ENCODE data around the gene SPATA17.
A peak's percentile ranks its signal among the peaks of the same experiment; 100 is the strongest.

The SPATA17 gene

DNA sequence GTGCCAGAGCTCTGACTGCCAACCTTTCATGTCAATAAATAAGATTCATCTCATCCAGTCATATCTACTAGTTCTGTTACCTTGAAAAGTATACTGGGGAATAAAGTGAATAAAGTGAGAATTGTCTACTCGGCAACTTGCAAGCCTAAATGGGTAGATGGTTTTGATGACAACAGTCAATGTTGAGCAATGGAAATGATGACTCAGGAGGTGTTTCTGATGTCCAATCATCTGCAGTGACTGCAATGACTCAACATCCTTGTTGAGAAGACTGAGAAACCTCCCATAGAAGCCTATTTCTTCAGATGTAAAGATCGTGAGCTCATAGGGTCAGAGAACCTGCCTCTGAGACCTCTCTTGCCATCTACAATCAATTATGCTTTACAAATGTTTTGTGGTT lies 276.4 kb downstream of the SPATA17 start:
- TF ChIP-seq, protein P1, sequence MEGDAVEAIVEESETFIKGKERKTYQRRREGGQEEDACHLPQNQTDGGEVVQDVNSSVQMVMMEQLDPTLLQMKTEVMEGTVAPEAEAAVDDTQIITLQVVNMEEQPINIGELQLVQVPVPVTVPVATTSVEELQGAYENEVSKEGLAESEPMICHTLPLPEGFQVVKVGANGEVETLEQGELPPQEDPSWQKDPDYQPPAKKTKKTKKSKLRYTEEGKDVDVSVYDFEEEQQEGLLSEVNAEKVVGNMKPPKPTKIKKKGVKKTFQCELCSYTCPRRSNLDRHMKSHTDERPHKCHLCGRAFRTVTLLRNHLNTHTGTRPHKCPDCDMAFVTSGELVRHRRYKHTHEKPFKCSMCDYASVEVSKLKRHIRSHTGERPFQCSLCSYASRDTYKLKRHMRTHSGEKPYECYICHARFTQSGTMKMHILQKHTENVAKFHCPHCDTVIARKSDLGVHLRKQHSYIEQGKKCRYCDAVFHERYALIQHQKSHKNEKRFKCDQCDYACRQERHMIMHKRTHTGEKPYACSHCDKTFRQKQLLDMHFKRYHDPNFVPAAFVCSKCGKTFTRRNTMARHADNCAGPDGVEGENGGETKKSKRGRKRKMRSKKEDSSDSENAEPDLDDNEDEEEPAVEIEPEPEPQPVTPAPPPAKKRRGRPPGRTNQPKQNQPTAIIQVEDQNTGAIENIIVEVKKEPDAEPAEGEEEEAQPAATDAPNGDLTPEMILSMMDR (IDR thresholded peaks at IDR 0.05; ENCODE audit: low read depth, low read length, missing control alignments): no peak
- no peak overlapping the region for H3K4me3 ChIP-seq (ENCODE audit: low read depth, low read length)
- in situ Hi-C loops (cut with HindIII; ENCODE audit: low sequenced_read_pairs): no loop called here
- no peak for DNase-seq (ENCODE audit: low read depth)

DNA sequence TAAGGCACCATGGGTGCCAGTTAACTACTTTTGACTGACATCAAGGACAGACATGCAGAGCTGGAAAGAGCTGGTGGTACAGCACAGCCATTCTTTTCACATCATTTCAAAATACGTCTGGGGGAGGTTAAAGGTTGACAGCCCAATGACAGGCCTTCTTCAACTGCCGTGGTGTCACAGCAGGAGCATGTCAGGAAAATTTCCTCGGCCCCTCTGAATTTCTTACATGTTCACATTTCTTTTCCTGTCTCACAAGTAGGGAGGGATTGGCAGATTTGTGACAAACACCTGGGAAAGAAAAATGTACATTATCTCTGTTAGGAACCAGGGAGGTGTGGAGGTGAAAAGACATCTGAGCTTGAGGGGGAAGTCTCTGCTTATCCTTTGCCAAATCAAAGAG lies 279.1 kb downstream of the SPATA17 start:
- in situ Hi-C loops (cut with HindIII; ENCODE audit: low sequenced_read_pairs): no loop called here
- no peak overlapping the region for H3K4me3 ChIP-seq (ENCODE audit: low read depth, low read length)
- TF ChIP-seq, protein P1 (IDR thresholded peaks at IDR 0.05; ENCODE audit: low read depth, low read length, missing control alignments): no peak
- DNase-seq (ENCODE audit: low read depth): no peak

DNA sequence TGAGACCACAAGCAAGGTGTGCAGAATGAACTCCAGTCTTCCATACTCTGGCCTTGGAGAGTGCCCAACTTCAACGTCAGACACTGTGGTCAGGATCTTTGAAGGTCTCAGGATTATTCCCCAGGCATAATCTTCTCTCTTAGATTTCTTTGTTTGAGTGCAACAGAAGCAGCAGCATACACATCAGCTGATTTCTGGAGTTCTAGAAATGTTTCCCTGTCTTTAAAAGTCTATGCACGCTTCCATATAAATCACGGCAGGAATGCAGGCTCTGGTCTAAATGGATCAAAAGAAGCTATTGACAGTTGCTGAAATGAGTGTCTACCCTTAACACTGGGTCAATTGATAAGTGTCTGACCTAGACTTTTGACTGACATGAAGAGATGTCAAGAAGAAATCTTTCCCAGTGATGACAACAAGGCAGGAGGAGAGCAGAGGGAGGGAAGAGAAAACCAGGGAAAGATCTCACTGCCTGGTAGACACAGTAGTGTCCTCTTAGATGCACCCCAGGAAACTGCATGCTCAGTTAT lies 279.7 kb downstream of the SPATA17 start:
- no peak overlapping the region for H3K4me3 ChIP-seq (ENCODE audit: low read depth, low read length)
- TF ChIP-seq, protein P1 (IDR thresholded peaks at IDR 0.05; ENCODE audit: low read depth, low read length, missing control alignments): no peak
- in situ Hi-C loops (cut with HindIII; ENCODE audit: low sequenced_read_pairs): no loop called here
- no peak for DNase-seq (ENCODE audit: low read depth)

DNA sequence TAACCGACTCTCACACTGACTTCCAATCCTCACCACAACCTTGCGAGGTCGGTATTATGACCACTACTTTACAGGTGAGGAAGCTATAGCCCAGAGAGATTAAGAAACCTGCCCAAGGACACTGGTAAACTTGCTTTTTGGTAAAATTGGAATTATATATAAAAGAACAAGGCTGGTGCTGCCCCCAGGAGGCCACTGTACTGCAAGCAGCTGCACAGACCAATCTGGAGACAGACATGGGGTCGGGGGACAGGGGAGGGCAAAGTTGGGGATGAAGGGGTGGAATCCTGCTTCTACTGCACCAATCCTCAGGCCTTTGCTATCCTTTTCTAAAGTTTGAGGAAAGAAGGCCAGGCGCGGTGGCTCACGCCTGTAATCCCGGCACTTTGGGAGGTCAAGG lies 280.8 kb downstream of the SPATA17 start:
- DNase-seq (ENCODE audit: low read depth): no peak
- no peak overlapping the region for H3K4me3 ChIP-seq (ENCODE audit: low read depth, low read length)
- TF ChIP-seq, protein P1 (IDR thresholded peaks at IDR 0.05; ENCODE audit: low read depth, low read length, missing control alignments): peak; percentile 34
- in situ Hi-C loops (cut with HindIII; ENCODE audit: low sequenced_read_pairs): no loop called here

DNA sequence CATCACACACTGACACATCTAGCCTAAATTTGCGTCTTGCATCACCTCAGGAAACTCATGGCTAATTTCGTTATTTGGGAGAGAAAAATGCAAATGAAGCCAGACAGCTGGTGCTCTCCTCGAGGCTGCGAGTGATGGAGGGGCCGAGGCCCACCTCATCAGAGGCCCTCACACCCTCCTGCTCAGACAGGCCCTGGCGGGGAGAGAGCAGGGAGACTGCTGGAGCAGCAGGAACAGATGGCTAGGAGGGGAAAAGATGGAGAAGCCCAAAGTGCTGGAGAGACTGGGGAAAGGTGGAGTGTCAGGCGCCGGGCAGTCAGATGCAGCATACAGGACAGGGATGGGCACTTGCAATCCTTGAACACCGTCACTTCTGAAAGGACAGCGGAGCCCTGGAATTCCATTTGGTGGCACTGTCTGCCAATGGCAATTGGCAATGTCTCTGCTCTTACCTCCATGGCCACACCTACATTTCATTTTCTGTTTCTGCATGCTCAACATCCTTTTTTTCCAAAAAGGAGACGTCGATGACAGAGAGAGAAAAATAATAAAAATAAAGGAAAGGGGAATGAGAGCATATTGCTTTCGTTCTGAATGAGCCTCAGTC lies 286.2 kb downstream of the SPATA17 start:
- no peak for DNase-seq (ENCODE audit: low read depth)
- no peak overlapping the region for H3K4me3 ChIP-seq (ENCODE audit: low read depth, low read length)
- in situ Hi-C loops (cut with HindIII; ENCODE audit: low sequenced_read_pairs): no loop called here
- TF ChIP-seq, protein P1 (IDR thresholded peaks at IDR 0.05; ENCODE audit: low read depth, low read length, missing control alignments): no peak

DNA sequence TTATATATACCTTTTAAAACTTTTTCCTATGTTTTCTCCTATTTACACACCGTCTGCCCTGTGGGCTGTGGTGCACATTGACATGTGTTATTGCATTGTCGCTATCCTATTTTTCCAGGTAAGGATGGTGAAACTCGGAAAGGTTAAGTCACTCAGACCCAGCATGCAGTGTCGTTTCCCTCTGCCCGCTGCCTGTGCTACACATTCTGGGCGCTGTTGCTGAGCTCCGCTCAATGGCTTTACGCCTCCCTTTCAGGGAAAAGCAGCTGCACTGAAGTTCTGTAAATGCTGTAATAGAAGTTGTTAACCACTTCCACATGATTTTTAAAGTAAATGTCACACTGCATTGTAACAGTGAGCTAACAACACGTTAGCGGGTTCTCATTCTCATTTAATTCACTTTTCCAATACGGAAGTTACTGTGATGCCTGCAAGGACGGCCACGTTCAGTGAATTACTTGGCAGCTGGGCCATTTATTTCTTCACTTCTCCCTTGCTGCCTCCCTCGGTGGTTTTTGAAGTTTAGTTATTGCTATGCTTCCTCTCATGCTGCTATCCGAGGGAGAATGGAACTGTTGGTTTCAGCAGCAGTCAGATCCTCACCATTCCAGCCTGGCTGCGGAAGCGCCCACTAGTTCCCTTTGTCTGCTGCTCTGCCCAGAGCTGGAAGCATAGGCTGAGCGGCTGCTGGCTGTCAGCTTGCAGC lies 288.7 kb downstream of the SPATA17 start:
- in situ Hi-C loops (cut with HindIII; ENCODE audit: low sequenced_read_pairs): no loop called here
- no peak for DNase-seq (ENCODE audit: low read depth)
- H3K4me3 ChIP-seq (ENCODE audit: low read depth, low read length): no peak overlapping the region
- TF ChIP-seq, protein P1 (IDR thresholded peaks at IDR 0.05; ENCODE audit: low read depth, low read length, missing control alignments): no peak

Measured in astrocyte of the cerebellum (primary cell).